Omental fat pad (tissue), 4 donors: ENCODE results near the gene ZNF136. TPM values are rescaled to one million over a fixed set of nuclear protein-coding genes. Genes with fewer than 3 reads are reported as not detected.
A peak's percentile ranks its signal among the peaks of the same experiment; 100 is the strongest.

Source experiments
- ATAC-seq: fragments of 150-250 bp; one replicate; pipeline ENCODE4 v1.9.1; 2016; ENCODE audit warnings: mild to moderate bottlenecking, moderate library complexity; ENCODE audit not compliant: low FRiP score
- DNase-seq: peaks from one replicate; pipeline ENCODE4 v3.0.0-alpha.2; 2019; ENCODE audit warnings: low spot score
- total RNA-seq, 4 donors: library from RNA; depleted of rRNA; stranded (reverse); fragments of >200 nt; gene quantifications; one replicate each; pipeline ENCODE4 v1.1.0, GENCODE V29; 2016
- TF ChIP-seq, protein P1 (sequence below), 3 donors: fragments of 450-650 bp; IDR thresholded peaks; one replicate each; pipeline ENCODE4 v1.5.1; 2016 to 2017; ENCODE audit warnings: antibody characterized with exemption in 3 of 3, mild to moderate bottlenecking in 3 of 3, moderate library complexity in 2 of 3

The ZNF136 gene
- total RNA-seq, 4 donors from 2014 or later = 4.8 to 10.4 (median 9.1) TPM

DNA sequence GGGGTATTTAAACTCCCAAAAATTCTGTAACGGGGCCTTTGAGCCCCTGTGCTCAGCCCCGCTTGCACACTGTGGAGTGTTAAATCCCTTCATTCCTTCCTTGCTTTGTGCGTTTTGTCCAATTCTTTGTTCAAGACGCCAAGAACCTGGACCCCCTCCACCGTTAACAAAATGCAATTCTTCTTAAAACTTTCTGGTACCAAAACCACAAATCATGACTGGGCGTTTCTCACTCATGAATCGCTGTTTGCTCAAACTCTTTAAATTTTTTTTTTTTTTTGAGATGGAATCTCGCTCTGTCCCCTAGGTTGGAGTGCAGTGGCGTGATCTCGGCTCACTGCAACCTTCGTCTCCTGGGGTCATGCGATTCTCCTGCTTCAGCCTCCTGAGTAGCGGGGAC, 23.6 kb upstream of the ZNF136 start:
- ATAC-seq = no peak
- TF ChIP-seq, protein P1, sequence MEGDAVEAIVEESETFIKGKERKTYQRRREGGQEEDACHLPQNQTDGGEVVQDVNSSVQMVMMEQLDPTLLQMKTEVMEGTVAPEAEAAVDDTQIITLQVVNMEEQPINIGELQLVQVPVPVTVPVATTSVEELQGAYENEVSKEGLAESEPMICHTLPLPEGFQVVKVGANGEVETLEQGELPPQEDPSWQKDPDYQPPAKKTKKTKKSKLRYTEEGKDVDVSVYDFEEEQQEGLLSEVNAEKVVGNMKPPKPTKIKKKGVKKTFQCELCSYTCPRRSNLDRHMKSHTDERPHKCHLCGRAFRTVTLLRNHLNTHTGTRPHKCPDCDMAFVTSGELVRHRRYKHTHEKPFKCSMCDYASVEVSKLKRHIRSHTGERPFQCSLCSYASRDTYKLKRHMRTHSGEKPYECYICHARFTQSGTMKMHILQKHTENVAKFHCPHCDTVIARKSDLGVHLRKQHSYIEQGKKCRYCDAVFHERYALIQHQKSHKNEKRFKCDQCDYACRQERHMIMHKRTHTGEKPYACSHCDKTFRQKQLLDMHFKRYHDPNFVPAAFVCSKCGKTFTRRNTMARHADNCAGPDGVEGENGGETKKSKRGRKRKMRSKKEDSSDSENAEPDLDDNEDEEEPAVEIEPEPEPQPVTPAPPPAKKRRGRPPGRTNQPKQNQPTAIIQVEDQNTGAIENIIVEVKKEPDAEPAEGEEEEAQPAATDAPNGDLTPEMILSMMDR (IDR thresholded peaks at IDR 0.05) = no peak
- no peak for DNase-seq

DNA sequence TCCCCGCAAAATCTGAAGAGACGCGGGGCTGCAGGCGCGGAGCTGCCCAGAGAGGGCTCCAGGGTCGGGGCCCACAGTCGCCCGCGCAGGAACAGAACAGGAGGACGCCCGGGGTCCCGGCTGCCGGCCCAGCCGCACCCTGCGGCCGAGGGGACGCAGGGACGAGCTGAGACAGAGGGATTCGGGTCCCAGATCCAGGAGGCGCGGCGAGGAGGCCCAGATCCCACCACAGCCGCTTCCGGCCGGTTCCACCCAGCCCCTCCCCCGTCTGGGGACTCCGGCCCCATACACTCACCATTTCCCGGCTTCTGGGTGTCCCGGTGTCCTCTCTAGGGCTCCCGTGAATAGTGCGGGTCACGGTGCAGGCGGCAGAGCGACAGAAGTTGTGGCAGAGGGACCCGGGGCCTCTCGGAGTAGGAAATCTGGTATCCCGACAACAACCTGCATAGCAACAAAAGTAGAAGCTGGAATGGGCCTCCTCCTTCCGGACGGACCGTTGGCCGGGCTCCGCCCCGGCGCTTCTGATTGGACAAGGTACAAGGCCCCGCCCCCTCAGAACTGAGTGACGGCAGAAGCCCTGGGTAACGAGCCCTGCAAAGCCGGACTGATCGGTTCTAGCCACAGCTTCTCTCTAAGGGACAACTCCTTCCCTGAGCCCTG, 22.9 kb upstream of the ZNF136 start, which contains the start of gene ZNF20:
Gene ZNF20, minus strand, starts transcription at position 466 of the 660 bp plus-strand sequence. Its CDS starts 168 bp downstream, at position 298.
- peak; percentile 96 for ATAC-seq
- peak; percentile 91 for DNase-seq
- TF ChIP-seq, protein P1 (IDR thresholded peaks at IDR 0.05) = no peak

DNA sequence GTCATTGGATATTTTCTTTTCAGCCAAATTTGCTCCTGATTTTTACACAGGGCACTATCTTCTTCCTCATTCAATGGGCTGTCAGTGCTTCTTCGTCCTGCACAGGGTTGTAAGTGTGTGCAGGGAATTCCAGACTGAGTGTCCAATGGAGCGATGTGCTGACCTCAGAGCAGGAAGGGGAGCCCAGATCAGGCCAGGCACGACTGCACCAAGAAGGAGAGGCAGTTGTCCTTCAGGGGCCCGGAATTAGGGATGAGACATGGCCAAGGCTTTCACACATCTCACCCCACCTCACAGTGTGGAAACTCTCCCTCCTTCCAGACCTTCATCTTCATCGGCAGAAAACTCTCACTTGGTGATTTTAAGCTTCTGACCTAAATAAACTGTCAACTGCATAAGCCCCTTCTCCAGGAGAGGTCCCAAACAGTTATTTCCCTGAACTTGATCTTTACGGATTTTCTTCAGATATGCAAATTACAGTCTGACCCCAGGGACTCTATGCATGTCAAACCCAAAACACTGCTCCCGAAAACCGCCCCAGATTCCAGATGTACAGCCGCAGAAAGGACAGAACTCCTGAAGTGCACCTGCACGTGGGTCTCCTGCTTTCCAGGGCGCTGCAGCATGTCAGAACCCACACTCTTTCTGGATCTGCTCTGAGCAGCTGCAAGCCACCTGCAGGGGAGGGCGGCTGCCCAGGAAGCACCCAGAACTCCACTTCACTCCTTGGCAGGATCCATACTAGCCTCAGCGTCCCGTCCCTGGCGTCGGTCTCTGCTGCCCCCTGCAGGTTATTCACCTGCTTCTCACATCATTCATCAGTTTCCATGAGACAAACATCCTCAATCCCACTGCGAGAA, 22.1 kb upstream of the ZNF136 start:
- peak; percentile 86 for DNase-seq
- TF ChIP-seq, protein P1 (IDR thresholded peaks at IDR 0.05) = peak in 1 of 3 donors; percentile 68
- peak; percentile 81 for ATAC-seq

DNA sequence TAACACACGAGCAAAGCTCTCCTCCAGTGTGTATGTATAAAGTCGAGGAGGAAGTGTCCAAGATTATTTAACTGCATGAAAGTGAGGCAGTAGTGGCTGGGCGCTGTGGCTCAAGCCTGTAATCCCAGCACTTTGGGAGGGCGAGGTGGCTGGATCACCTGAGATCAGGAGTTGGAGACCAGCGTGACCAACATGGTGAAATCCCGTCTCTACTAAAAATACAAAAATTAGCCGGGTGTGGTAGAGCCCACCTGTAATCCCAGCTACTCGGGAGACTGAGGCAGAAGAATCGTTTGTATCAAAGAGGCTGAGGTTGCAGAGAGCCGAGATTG, 21.5 kb upstream of the ZNF136 start:
- no peak for ATAC-seq
- TF ChIP-seq, protein P1 (IDR thresholded peaks at IDR 0.05) = no peak
- DNase-seq = no peak

DNA sequence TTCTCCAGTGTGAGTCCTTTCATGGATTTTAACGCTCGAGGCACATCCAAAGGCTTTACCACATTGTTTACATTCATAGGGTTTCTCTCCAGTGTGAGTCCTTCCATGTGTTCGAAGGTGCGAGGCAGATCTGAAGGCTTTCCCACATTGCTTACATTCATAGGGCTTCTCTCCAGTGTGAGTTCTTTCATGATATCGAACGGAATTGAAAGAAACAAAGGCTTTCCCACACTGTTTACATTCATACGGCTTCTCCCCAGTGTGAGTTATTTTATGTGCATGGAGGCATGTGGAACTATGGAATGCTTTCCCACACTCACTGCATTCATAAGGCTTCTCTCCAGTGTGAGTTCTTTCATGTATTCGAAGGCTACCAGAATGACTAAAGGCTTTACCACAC, 17.5 kb upstream of the ZNF136 start:
- DNase-seq = no peak
- no peak for ATAC-seq
- TF ChIP-seq, protein P1 (IDR thresholded peaks at IDR 0.05) = no peak

DNA sequence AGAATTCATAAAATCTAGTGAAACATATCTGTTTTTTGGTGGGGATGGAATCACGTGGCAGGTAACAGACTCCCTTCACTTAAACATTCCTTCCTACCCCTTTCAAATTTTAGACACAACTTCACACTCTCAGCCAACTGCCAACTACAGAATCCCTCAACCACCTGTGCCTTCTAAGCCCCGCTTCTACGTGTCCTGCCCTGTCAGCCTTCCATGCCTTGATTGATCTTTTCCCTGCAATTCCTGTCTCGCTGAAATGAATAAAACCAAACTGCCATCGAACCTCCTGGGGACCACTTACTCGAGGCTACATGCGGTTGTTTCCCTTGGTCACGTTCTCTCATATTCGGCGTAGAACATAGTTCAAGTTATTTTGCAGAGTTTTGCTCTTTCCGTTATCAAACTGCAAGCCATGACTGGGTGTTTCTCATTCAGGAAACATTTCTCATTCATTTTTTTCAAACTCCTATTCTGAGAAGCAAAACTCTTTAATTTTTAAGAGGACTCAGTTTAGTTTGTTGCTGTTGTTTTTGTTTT, 7.5 kb upstream of the ZNF136 start:
- TF ChIP-seq, protein P1 (IDR thresholded peaks at IDR 0.05) = no peak
- DNase-seq (no peak), ATAC-seq (no peak)
